Breast epithelium (tissue), 4 donors: ENCODE measurements around the gene MEF2D. TPM values are rescaled to one million over a fixed set of nuclear protein-coding genes. Genes with fewer than 3 reads are reported as not detected.

Experiments
- DNase-seq, 2 donors: peaks; one replicate each; pipeline ENCODE4 v3.0.0-alpha.2; 2019; ENCODE audit warnings: low spot score in 2 of 2
- H3K27ac ChIP-seq, 2 donors: fragments of 200-600 bp; sonication (generic) in 1 of 2; one replicate each; pipeline ENCODE4 v1.5.1; 2016 to 2019; ENCODE audit warnings: mild to moderate bottlenecking in 1 of 2
- H3K27me3 ChIP-seq, 2 donors: fragments of 200-600 bp; sonication (generic) in 1 of 2; one replicate each; pipeline versions ENCODE4 v1.5.1 to v1.6.0; 2017 to 2019; ENCODE audit warnings: control low read depth in 1 of 2, mild to moderate bottlenecking in 1 of 2
- H3K36me3 ChIP-seq: fragments of 200-600 bp; one replicate; pipeline ENCODE4 v1.5.1; 2019
- H3K4me1 ChIP-seq, 2 donors: fragments of 200-600 bp; sonication (generic); one replicate each; pipeline ENCODE4 v1.5.1; 2016 to 2019; ENCODE audit warnings: control low read depth in 1 of 2
- H3K4me3 ChIP-seq, 3 donors: fragments of 200-600 bp; sonication (generic); 1 replicate in 2 of 3; 2 replicates in 1 of 3; pipeline ENCODE4 v1.5.1; 2016 to 2019; ENCODE audit warnings: mild to moderate bottlenecking in 3 of 3, moderate library complexity in 2 of 3
- H3K9me3 ChIP-seq, 2 donors: fragments of 200-600 bp; sonication (generic) in 1 of 2; one replicate each; pipeline ENCODE4 v1.5.1; 2016 to 2019; ENCODE audit warnings: control low read depth in 1 of 2
- CTCF ChIP-seq, 3 donors: fragments of 450-650 bp; IDR thresholded peaks; one replicate each; pipeline ENCODE4 v1.5.1; 2016 to 2017; ENCODE audit warnings: antibody characterized with exemption in 3 of 3, mild to moderate bottlenecking in 3 of 3, moderate library complexity in 3 of 3
- POLR2A ChIP-seq: fragments of 450-650 bp; IDR thresholded peaks from one replicate; pipeline ENCODE4 v1.6.1; 2016; ENCODE audit warnings: antibody characterized with exemption, mild to moderate bottlenecking, moderate library complexity
- POLR2AphosphoS5 ChIP-seq, 3 donors: sonication (generic); formaldehyde crosslinking; IDR thresholded peaks; one replicate each; pipeline ENCODE4 v1.6.1; 2017; ENCODE audit warnings: antibody characterized with exemption in 3 of 3
- intact Hi-C: fragments of 100-400 bp; cut with DNase I; formaldehyde crosslinking; loops from one replicate; pipeline ENCODE4 v1.15.1; 2023; ENCODE audit warnings: low total_unique reads
- total RNA-seq, 3 donors: library from RNA; depleted of rRNA; stranded (reverse); fragments of >200 nt; gene quantifications; one replicate each; pipeline ENCODE4 v1.1.0, GENCODE V29; 2016

Gene MEF2D
- total RNA-seq, 3 donors from 2014 or later, result 25.8 to 34.9 (median 32.1) TPM

GRCh38 chr1:156448134-156448967 is 52.2 kb downstream of the MEF2D start:
- Histone ChIP-seq H3K4me3 (no peak overlapping the region), H3K27me3 (peaks cover 0 to 12% of the 10 kb centered on the region in 2 donors), H3K36me3 (no peaks in the 10 kb centered on the region), H3K9me3 (no peaks in the 10 kb centered on the region), H3K4me1 (no peaks in the 10 kb centered on the region), H3K27ac (no peak overlapping the region)
- intact Hi-C loops, result loop anchor here (10.0 kb wide), 1 partner anchor 64 kb away; no protein-coding TSS in a partner anchor
- TF ChIP-seq POLR2A (no peak), POLR2AphosphoS5 (IDR thresholded peaks at IDR 0.05) (no peak), CTCF (IDR thresholded peaks at IDR 0.05) (no peak)
- DNase-seq, result no peak

- Histone ChIP-seq H3K27ac (no peak overlapping the region), H3K27me3 (peaks cover 0 to 31% of the 10 kb centered on the region in 2 donors), H3K4me1 (no peaks in the 10 kb centered on the region), H3K9me3 (no peaks in the 10 kb centered on the region), H3K36me3 (no peaks in the 10 kb centered on the region), H3K4me3 (peak overlapping the region in 1 of 3 donors; percentile 21)
- DNase-seq, result peak; percentile 71 to 83
- peak; percentile 93 to 95 (median 95) for TF ChIP-seq CTCF (IDR thresholded peaks at IDR 0.05)
- TF ChIP-seq POLR2A, result no peak
- TF ChIP-seq POLR2AphosphoS5 (IDR thresholded peaks at IDR 0.05), result peak in 1 of 3 donors; percentile 20
- intact Hi-C loops, result loop anchor here (10.0 kb wide), 1 partner anchor 61 kb away; no protein-coding TSS in a partner anchor
These were observed 54.7 kb downstream of the MEF2D start for GRCh38 chr1:156445789-156446263.

- Histone ChIP-seq H3K4me3 (no peak overlapping the region), H3K9me3 (no peaks in the 10 kb centered on the region), H3K4me1 (no peaks in the 10 kb centered on the region), H3K36me3 (no peaks in the 10 kb centered on the region), H3K27me3 (peaks cover 0 to 44% of the 10 kb centered on the region in 2 donors), H3K27ac (no peak overlapping the region)
- intact Hi-C loops, result loop anchor here (10.0 kb wide), 1 partner anchor 60 kb away; no protein-coding TSS in a partner anchor
- TF ChIP-seq CTCF (IDR thresholded peaks at IDR 0.05) (peak in 2 of 3 donors; percentile 9 to 11), POLR2AphosphoS5 (IDR thresholded peaks at IDR 0.05) (no peak), POLR2A (no peak)
- DNase-seq, result no peak
These were observed 56.1 kb downstream of the MEF2D start for GRCh38 chr1:156444407-156445001.

- peaks cover 0 to 56% of the 10 kb centered on the region in 2 donors for H3K27me3 ChIP-seq
- TF ChIP-seq POLR2AphosphoS5 (IDR thresholded peaks at IDR 0.05) (no peak), CTCF (IDR thresholded peaks at IDR 0.05) (no peak), POLR2A (no peak)
- H3K9me3 ChIP-seq, result no peaks in the 10 kb centered on the region
- no peak overlapping the region for H3K4me3 ChIP-seq
- H3K27ac ChIP-seq, result no peak overlapping the region
- no peaks in the 10 kb centered on the region for H3K36me3 ChIP-seq
- intact Hi-C loops, result loop anchor here (10.0 kb wide), 1 partner anchor 58 kb away; no protein-coding TSS in a partner anchor
- DNase-seq, result no peak
- H3K4me1 ChIP-seq, result no peaks in the 10 kb centered on the region
These were observed 57.3 kb downstream of the MEF2D start for GRCh38 chr1:156443286-156443685.
